8988T (cell line): ENCODE results near the gene KIAA2012.
"Not testable (repeated sequence)": the region's sequence is repeated elsewhere in the genome, so short reads cannot be mapped to it uniquely, and the experiment has no call there.

Experiments
- DNase-seq: peaks from one replicate; pipeline ENCODE4 v3.0.0; 2011

The KIAA2012 gene

GRCh38 chr2:202121532-202122162, 48.6 kb downstream of the KIAA2012 start:
- no peak for DNase-seq

- DNase-seq = no peak
Measured at GRCh38 chr2:202122163-202122540, 49.1 kb downstream of the KIAA2012 start.

GRCh38 chr2:202122980-202123720, 50.1 kb downstream of the KIAA2012 start:
- no peak for DNase-seq

- no peak for DNase-seq
Measured at GRCh38 chr2:202124286-202124685, 51.2 kb downstream of the KIAA2012 start.

- DNase-seq = no peak
Measured at GRCh38 chr2:202127687-202128331, 54.8 kb downstream of the KIAA2012 start.

GRCh38 chr2:202129841-202130240, 56.8 kb downstream of the KIAA2012 start:
- DNase-seq = no peak

GRCh38 chr2:202133200-202133908, 60.3 kb downstream of the KIAA2012 start:
- no peak for DNase-seq

- no peak for DNase-seq
Measured at GRCh38 chr2:202133909-202134265, 60.8 kb downstream of the KIAA2012 start.

- no peak for DNase-seq
Measured at GRCh38 chr2:202135091-202135874, 62.2 kb downstream of the KIAA2012 start.

GRCh38 chr2:202136039-202136438, 63.0 kb downstream of the KIAA2012 start:
- not testable (repeated sequence) for DNase-seq

- DNase-seq = no peak
Measured at GRCh38 chr2:202136526-202136925, 63.5 kb downstream of the KIAA2012 start.

- DNase-seq = no peak
Measured at GRCh38 chr2:202140522-202141252, 67.6 kb downstream of the KIAA2012 start.

GRCh38 chr2:202141329-202141947, 68.4 kb downstream of the KIAA2012 start:
- no peak for DNase-seq

GRCh38 chr2:202142540-202142939, 69.5 kb downstream of the KIAA2012 start:
- no peak for DNase-seq

- DNase-seq = no peak
Measured at GRCh38 chr2:202147775-202148174, 74.7 kb downstream of the KIAA2012 start.

GRCh38 chr2:202148515-202149154, 75.6 kb downstream of the KIAA2012 start:
- no peak for DNase-seq

GRCh38 chr2:202149155-202149762, 76.2 kb downstream of the KIAA2012 start:
- no peak for DNase-seq

GRCh38 chr2:202149936-202150335, 76.9 kb downstream of the KIAA2012 start:
- no peak for DNase-seq

- DNase-seq = no peak
Measured at GRCh38 chr2:202152104-202152715, 79.2 kb downstream of the KIAA2012 start.

- no peak for DNase-seq
Measured at GRCh38 chr2:202154613-202155012, 81.6 kb downstream of the KIAA2012 start.
